SK-N-SH (cell line): ENCODE results near the gene CTCFL.

Experiments
- EP300 ChIP-seq, 2 experiments: IDR thresholded peaks; 2 replicates each; pipeline versions ENCODE4 v1.4.0 to v1.6.1; 2012; ENCODE audit warnings: borderline replicate concordance in 1 of 2, low read depth in 1 of 2, low read length in 1 of 2
- FOSL2 ChIP-seq: IDR thresholded peaks from 2 replicates; pipeline ENCODE4 v1.4.0; 2012; ENCODE audit warnings: low read depth, mild to moderate bottlenecking, moderate library complexity, borderline replicate concordance
- JUND ChIP-seq: IDR thresholded peaks from 2 replicates; pipeline ENCODE4 v1.4.0; 2012
- NFIC ChIP-seq: IDR thresholded peaks from 2 replicates; pipeline ENCODE4 v1.4.0; 2012; ENCODE audit warnings: borderline replicate concordance
- PBX3 ChIP-seq: IDR thresholded peaks from 2 replicates; pipeline ENCODE4; 2012
- POLR2AphosphoS5 ChIP-seq: IDR thresholded peaks from 2 replicates; pipeline ENCODE4 v1.6.1; 2012; ENCODE audit warnings: low read depth, low read length
- RAD21 ChIP-seq: IDR thresholded peaks from 2 replicates; pipeline ENCODE4 v1.6.1; 2012; ENCODE audit warnings: mild to moderate bottlenecking, low read length
- RCOR1 ChIP-seq: fragments of 150-350 bp; IDR thresholded peaks from 2 replicates; pipeline ENCODE4 v1.6.1; 2017; ENCODE audit warnings: antibody characterized with exemption, low read length
- RFX5 ChIP-seq: IDR thresholded peaks from 2 replicates; pipeline ENCODE4 v1.6.1; 2012; ENCODE audit warnings: mild to moderate bottlenecking, improper control_type of control experiment, low read length
- SIN3A ChIP-seq: IDR thresholded peaks from 2 replicates; pipeline ENCODE4 v1.6.1; 2012; ENCODE audit warnings: low read depth, mild to moderate bottlenecking, low read length, moderate library complexity, borderline replicate concordance
- SMC3 ChIP-seq: IDR thresholded peaks from 2 replicates; pipeline ENCODE4 v1.6.1; 2012; ENCODE audit warnings: low read depth, low read length, improper control_type of control experiment
- TAF1 ChIP-seq: IDR thresholded peaks from 2 replicates; pipeline ENCODE4 v1.6.1; 2012; ENCODE audit warnings: low read depth, mild to moderate bottlenecking, low read length, moderate library complexity, borderline replicate concordance
- TEAD4 ChIP-seq: IDR thresholded peaks from 2 replicates; pipeline ENCODE4 v1.4.0; 2012; ENCODE audit warnings: mild to moderate bottlenecking, borderline replicate concordance; ENCODE audit not compliant: insufficient read depth
- TF ChIP-seq, protein P1 (sequence below): fragments of 200-600 bp; sonication (generic); IDR thresholded peaks from 2 replicates; pipeline ENCODE4 v1.6.1; 2017; ENCODE audit warnings: antibody characterized with exemption, mild to moderate bottlenecking, moderate library complexity

GRCh38 chr20:57539889-57540288 lies 14.9 kb upstream of the CTCFL start:
- TF ChIP-seq FOSL2 (no peak), POLR2AphosphoS5 (no peak), PBX3 (no peak), RCOR1 (no peak), SIN3A (no peak), JUND (no peak), NFIC (no peak), SMC3 (no peak), RAD21 (no peak), TEAD4 (no peak), RFX5 (no peak), EP300 (IDR thresholded peaks at IDR 0.05; ENCODE audit: borderline replicate concordance in 1 of 2, low read depth in 1 of 2, low read length in 1 of 2) (no peak), TAF1 (no peak)
- TF ChIP-seq, protein P1, sequence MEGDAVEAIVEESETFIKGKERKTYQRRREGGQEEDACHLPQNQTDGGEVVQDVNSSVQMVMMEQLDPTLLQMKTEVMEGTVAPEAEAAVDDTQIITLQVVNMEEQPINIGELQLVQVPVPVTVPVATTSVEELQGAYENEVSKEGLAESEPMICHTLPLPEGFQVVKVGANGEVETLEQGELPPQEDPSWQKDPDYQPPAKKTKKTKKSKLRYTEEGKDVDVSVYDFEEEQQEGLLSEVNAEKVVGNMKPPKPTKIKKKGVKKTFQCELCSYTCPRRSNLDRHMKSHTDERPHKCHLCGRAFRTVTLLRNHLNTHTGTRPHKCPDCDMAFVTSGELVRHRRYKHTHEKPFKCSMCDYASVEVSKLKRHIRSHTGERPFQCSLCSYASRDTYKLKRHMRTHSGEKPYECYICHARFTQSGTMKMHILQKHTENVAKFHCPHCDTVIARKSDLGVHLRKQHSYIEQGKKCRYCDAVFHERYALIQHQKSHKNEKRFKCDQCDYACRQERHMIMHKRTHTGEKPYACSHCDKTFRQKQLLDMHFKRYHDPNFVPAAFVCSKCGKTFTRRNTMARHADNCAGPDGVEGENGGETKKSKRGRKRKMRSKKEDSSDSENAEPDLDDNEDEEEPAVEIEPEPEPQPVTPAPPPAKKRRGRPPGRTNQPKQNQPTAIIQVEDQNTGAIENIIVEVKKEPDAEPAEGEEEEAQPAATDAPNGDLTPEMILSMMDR = no peak
